MCF 10A (cell line): ENCODE measurements around the gene NTN1. TPM values are rescaled to one million over a fixed set of nuclear protein-coding genes. Genes with fewer than 3 reads are reported as not detected.

Experiments used
- BruUV-seq: library from RNA; stranded (reverse); fragments of 400-500 nt; replicated peaks from 2 replicates; lab custom pipeline; 2021; lab: Mats Ljungman, UMichigan
- CTCF ChIA-PET: fragments of 300-600 bp; sonication (Branson Sonifier 250); formaldehyde crosslinking; extraction: SDS; loops from one replicate; lab custom pipeline; 2021; ENCODE audit warnings: antibody characterized with exemption, inconsistent platforms; lab: Yijun Ruan, JAX
- POLR2A ChIA-PET: fragments of 300-600, 350-650 bp; sonication (Branson Sonifier 250); formaldehyde crosslinking; extraction: SDS; loops from one replicate; lab custom pipeline; 2020; ENCODE audit warnings: antibody characterized with exemption, inconsistent platforms; lab: Yijun Ruan, JAX
- DNase-seq: peaks from one replicate; pipeline ENCODE4 v3.0.0-alpha.2; 2018; ENCODE audit not compliant: unreplicated experiment
- H3K27ac Mint-ChIP-seq: one replicate; pipeline ENCODE4 v1.8.0; 2022; ENCODE audit warnings: mild to moderate bottlenecking, low read depth, mixed read lengths; ENCODE audit not compliant: unreplicated experiment
- H3K27me3 Mint-ChIP-seq: one replicate; pipeline ENCODE4 v1.8.0; 2022; ENCODE audit warnings: mixed read lengths; ENCODE audit not compliant: insufficient read depth, unreplicated experiment
- H3K36me3 Mint-ChIP-seq: one replicate; pipeline ENCODE4 v1.8.0; 2022; ENCODE audit warnings: mild to moderate bottlenecking, moderate library complexity, mixed read lengths; ENCODE audit not compliant: insufficient read depth, unreplicated experiment
- H3K4me1 Mint-ChIP-seq: one replicate; pipeline ENCODE4 v1.8.0; 2022; ENCODE audit warnings: mixed read lengths; ENCODE audit not compliant: insufficient read depth, unreplicated experiment
- H3K4me3 Mint-ChIP-seq: one replicate; pipeline ENCODE4 v1.8.0; 2022; ENCODE audit warnings: mild to moderate bottlenecking, moderate library complexity, mixed read lengths; ENCODE audit not compliant: unreplicated experiment
- H3K9me3 Mint-ChIP-seq: one replicate; pipeline ENCODE4 v1.8.0; 2022; ENCODE audit warnings: mixed read lengths; ENCODE audit not compliant: unreplicated experiment
- CTCF ChIP-seq: fragments of 200-600 bp; IDR thresholded peaks from one replicate; pipeline ENCODE4 v1.8.0; 2022; ENCODE audit warnings: antibody characterized with exemption, mild to moderate bottlenecking; ENCODE audit not compliant: unreplicated experiment
- intact Hi-C: fragments of 100-400 bp; cut with micrococcal nuclease; formaldehyde crosslinking; loops from 2 replicates; pipeline ENCODE4 v1.14.1; 2022
- total RNA-seq: library from RNA; stranded (reverse); gene quantifications from 2 replicates; pipeline ENCODE4 v1.2.3, GENCODE V29; 2022

The NTN1 gene
- total RNA-seq, 1 experiment from 2014 or later, result 0.23 TPM

GRCh38 chr17:9109933-9110332, 88.6 kb downstream of the NTN1 start:
- Mint-ChIP-seq H3K4me3 (no peak overlapping the region), H3K36me3 (no peaks in the 10 kb centered on the region), H3K27me3 (no peaks in the 10 kb centered on the region), H3K4me1 (no peaks in the 10 kb centered on the region), H3K27ac (no peak overlapping the region), H3K9me3 (no peaks in the 10 kb centered on the region)
- CTCF ChIA-PET, result interaction anchor here (0.6 kb wide), 1 partner anchor 20 kb away, joined by 3 read pairs; no protein-coding TSS in a partner anchor
- BruUV-seq, result no TSS peak
- POLR2A ChIA-PET, result no interaction called here
- intact Hi-C loops, result no loop called here
- no peak for TF ChIP-seq CTCF
- no peak for DNase-seq

GRCh38 chr17:9110501-9110900, 89.2 kb downstream of the NTN1 start:
- ChIA-PET CTCF (interaction anchor here (0.6 kb wide), 1 partner anchor 21 kb away, joined by 3 read pairs; no protein-coding TSS in a partner anchor), POLR2A (no interaction called here)
- intact Hi-C loops, result no loop called here
- Mint-ChIP-seq H3K4me1 (no peaks in the 10 kb centered on the region), H3K4me3 (no peak overlapping the region), H3K9me3 (no peaks in the 10 kb centered on the region), H3K27me3 (no peaks in the 10 kb centered on the region), H3K36me3 (no peaks in the 10 kb centered on the region), H3K27ac (no peak overlapping the region)
- no peak for TF ChIP-seq CTCF
- BruUV-seq, result no TSS peak
- no peak for DNase-seq

GRCh38 chr17:9115214-9116191, 94.2 kb downstream of the NTN1 start:
- TF ChIP-seq CTCF, result no peak
- ChIA-PET POLR2A (no interaction called here), CTCF (no interaction called here)
- H3K27me3 Mint-ChIP-seq, result no peaks in the 10 kb centered on the region
- H3K9me3 Mint-ChIP-seq, result no peaks in the 10 kb centered on the region
- intact Hi-C loops, result no loop called here
- no peaks in the 10 kb centered on the region for H3K36me3 Mint-ChIP-seq
- no peak overlapping the region for H3K27ac Mint-ChIP-seq
- BruUV-seq, result no TSS peak
- H3K4me1 Mint-ChIP-seq, result no peaks in the 10 kb centered on the region
- H3K4me3 Mint-ChIP-seq, result no peak overlapping the region
- no peak for DNase-seq

GRCh38 chr17:9116311-9116835, 95.1 kb downstream of the NTN1 start:
- intact Hi-C loops, result no loop called here
- ChIA-PET CTCF (no interaction called here), POLR2A (no interaction called here)
- no peak for TF ChIP-seq CTCF
- no peak overlapping the region for H3K4me3 Mint-ChIP-seq
- DNase-seq, result no peak
- BruUV-seq, result no TSS peak
- H3K27ac Mint-ChIP-seq, result no peak overlapping the region
- peaks cover 7% of the 10 kb centered on the region for H3K27me3 Mint-ChIP-seq
- peaks cover 4% of the 10 kb centered on the region for H3K4me1 Mint-ChIP-seq
- H3K9me3 Mint-ChIP-seq, result no peaks in the 10 kb centered on the region
- H3K36me3 Mint-ChIP-seq, result no peaks in the 10 kb centered on the region
